GM21447 (cell line): ENCODE results near the gene CWF19L2.
"Not testable (repeated sequence)": the region's sequence is repeated elsewhere in the genome, so short reads cannot be mapped to it uniquely, and the experiment has no call there.

ENCODE experiments used
- ATAC-seq: cut with Tn5 transposase; IDR thresholded peaks from one replicate; pipeline ENCODE4 v1.9.1; 2021; ENCODE audit not compliant: unreplicated experiment

The CWF19L2 gene

DNA sequence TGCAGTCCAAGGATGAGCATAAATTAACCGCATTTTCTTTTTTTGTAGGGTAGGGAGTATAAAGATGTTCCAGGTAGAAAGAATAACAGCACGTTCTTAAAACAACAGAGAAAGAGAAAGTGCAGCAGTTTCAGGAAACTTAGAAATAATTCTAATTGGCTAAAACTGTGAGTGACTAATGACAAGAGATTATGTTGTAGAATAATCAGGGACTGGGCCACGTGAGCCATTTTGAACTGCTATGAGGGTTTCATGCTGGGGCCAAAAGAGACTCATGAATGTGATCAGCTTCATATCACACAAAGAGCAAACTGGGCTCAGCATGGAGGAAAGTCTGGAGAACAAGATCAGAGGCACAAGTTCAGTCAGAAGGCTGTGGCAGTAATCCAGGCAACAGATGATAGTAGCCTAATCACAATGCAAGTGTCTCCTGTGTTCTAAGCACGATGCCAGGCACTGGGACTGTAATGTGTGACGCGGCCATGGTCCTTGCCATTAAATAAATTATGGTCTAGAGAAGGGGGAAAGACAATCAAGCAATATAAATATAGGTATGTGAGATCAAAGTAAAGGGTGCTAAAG is 17.9 kb downstream of the CWF19L2 start:
- no peak for ATAC-seq

GRCh38 chr11:107438148-107438547 is 19.5 kb downstream of the CWF19L2 start:
- ATAC-seq, result no peak

DNA sequence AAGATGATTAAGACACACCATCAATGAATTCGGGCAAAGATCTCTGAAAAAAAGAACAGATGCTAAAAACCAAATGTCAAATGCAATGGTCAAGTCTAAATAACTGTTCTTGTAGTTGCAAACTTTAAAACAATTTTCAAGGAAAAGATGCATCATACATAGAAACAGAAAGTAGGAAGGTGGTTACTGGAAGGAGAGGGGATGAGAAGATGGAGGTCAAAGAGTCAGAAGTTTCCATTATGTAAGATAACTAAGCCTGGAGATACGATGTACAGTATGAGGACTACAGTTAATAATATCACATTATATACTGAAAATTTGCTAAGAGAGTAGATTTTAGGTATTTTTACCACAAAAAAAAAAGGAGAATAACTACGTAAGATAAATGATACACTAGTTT is 27.1 kb downstream of the CWF19L2 start:
- no peak for ATAC-seq

DNA sequence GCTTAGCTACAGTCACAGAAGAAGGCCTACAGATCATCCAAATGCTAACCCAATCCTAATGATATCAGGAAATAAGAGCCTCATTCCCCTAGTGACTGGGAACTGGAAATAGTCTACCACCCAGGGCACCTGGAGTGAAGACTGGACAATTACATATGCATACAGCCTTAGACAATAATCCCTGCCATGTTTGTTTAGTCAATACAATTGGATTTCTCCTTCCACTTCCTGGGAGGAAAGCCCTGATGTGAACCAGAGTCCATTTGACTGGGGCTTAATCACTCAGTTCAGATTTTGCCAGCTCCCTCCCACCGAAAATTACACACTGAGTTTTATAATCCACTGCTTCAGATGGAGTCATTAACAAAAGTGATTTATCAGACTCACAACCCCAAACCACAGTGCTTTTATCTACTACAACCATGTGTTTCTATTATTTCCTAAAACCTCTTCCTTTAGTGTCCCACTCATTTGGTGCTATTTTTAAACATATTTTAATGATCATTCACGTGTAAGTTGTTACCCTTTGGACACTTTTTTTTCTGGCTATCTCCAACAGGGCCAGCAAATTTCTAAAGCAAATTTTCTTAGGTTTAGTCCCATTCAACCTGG is 29.9 kb downstream of the CWF19L2 start:
- no peak for ATAC-seq

DNA sequence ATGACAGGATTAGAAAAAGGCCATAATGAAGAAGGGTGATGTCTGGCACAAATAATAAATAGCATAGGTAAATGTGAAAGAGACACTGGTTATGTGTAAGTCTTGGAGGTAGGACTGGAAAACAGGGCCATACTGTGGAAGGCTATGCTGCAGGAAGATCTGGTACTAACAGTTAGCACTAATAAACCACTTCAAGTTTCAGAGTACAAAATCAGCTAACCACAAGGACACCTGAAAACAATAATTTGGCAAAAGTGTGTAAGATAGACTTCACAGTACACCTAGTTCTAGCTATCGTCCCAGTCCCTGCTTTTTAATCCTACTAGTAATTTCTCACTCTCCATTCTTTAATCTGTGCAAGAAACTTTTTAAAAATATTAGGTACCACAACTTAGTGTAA is 44.3 kb downstream of the CWF19L2 start:
- ATAC-seq, result no peak

GRCh38 chr11:107408762-107409211 is 48.8 kb downstream of the CWF19L2 start:
- no peak for ATAC-seq

DNA sequence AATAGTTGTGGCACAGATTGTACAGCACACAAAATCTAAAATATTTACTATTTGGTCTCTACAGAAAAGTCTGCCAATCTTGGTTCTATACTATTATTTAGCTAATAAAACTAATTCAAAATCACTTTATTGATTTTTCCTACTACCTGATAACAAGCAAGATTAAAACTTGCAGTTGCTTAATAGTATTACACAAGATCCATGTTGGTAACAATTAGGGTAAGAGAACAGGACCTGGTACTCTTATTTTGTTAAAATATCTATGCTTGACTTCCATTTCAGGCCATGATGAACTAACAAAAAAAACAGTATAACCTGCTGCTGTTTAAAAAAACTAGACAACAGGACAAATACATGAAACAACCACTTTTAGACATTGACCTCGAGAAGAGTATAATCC is 52.4 kb downstream of the CWF19L2 start:
- no peak for ATAC-seq

GRCh38 chr11:107401131-107401530 is 56.5 kb downstream of the CWF19L2 start:
- ATAC-seq, result not testable (repeated sequence)

DNA sequence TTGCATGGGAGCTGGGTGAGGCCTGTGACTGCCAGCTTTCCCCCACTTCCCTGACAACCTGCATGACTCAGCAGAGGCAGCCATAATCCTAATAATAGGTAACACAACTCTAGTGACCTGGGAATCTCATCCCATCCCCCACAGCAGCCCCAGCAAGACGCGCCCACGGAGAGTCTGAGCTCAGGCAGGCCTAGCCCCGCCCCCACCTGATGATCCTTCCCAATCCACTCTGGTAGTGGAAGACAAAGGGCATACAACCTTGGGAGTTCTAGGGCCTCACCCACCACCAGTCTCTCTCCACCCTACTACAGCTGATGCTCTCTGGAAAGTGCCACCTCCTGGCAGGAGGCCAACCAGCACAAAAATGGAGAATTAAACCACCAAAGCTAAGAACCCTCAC is 60.3 kb downstream of the CWF19L2 start:
- no peak for ATAC-seq

- no peak for ATAC-seq
These were observed 65.0 kb downstream of the CWF19L2 start for GRCh38 chr11:107392611-107393010.

DNA sequence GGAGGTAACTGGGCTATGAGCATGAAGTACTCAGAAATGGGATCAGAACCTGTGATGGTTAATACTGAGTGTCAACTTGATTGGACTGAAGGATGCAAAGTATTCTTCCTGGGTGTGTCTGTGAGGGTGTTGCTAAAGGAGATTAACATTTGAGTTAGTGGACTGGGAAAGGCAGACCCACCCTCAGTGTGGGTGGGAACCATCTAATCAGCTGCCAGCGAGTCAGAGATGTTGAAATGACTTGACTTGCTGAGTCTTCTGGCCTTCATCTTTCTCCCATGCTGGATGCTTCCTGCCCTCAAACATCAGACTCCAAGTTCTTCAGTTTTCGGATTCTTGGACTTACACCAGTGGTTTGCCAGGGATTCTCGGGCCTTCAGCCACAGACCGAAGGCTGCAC is 66.9 kb downstream of the CWF19L2 start:
- not testable (repeated sequence) for ATAC-seq

GRCh38 chr11:107387666-107388065 is 70.0 kb downstream of the CWF19L2 start:
- no peak for ATAC-seq

DNA sequence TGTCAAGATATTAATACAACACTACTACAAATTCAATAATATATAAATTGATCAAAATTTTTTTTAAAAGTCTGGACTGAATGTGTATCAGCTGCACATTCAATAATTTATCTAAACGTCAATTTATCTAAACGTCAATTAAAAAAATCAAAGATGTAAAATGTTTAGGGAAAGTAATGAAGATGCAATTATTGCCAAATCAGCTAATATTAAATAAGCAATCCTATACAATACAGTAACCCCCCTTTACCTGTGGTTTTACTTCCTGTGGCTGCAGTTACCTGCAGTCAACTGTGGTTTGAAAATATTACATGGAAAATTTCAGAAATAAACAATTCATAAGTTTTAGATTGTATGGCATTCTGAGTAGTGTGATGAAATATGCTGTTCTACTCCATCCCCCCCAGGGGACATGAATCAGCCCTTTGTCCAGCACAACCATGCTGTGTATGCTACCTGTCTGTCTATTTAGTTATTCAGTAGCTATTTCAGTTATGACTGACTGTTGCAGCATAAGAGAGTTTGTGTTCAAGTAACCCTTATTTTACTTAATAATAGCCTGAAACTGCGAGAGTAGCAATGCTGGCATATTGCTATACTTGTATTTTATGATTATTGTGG is 72.2 kb downstream of the CWF19L2 start:
- no peak for ATAC-seq

- ATAC-seq, result no peak
These were observed 73.3 kb downstream of the CWF19L2 start for GRCh38 chr11:107384144-107384852.

DNA sequence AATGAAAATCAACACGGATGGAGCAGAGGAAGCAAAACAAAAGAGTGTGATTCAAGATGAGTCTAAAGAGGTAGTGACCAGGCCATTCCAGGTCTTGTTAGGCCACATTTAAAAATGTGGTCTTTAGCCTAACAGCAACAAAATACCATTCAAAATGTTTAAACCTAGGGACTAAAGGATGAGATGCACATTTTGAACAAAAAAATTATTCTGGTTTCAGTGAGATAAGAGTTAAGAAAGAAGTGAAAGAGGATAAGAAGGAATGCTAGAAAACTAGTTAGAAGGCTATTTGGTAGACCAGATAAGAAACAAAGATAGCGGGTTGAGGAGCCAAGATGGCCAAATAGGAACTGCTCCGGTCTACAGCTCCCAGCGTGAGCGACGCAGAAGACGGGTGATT is 85.2 kb downstream of the CWF19L2 start:
- ATAC-seq, result no peak

- ATAC-seq, result no peak
These were observed 87.2 kb downstream of the CWF19L2 start for GRCh38 chr11:107370390-107370789.

DNA sequence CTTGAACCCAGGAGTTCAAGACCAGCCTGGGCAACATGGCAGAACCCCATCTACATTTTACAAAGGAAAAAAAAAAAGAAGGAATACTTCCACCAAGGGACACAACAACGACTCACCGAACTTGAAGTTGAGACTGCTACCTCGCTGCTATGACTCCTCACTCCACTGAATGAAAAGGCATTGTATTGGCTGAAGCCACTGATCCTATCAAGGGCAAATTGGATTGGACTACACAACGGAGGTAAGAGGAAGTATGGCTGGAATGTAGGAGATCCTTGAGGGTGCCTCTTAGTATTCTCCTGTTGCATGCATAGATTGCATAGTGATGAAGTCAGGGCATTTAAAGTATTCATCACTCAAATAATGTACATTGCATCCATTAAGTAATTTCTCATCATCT is 97.9 kb downstream of the CWF19L2 start:
- ATAC-seq, result no peak

DNA sequence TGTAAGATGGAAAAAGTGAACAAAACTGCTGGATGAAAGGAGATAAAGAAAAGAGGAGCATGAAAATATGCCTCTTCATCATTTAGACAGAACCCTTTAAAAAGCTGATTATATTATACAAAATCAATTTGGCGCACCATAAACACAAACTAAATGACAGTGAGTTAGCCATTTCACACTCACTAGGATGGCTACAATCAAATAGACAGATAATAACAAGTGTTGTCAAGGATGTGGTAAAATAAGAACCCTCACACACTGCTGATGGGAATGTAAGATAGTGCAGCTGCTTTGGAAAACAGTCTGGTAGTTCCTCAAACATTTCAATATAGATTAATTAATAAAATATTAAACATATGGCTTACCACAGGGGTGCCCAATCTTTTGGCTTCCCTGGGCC is 99.7 kb downstream of the CWF19L2 start:
- ATAC-seq, result no peak

DNA sequence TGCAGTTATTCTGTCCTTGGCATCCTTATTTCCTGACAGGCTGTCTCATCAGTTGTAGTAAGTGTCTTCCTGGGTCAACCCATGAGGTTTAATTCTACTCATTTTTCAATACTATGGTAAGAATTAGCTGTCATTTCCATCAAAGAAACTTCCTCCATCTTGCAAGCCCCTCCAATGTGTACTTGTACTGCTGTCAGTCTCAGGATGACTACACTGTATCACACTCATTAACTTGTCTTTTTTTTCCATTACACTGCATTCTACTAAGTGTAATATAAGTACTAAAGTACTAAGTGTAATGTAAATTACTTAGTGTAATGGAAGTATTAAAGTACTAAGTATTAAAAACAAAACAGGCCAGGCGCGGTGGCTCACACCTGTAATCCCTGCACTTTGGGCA is 102.8 kb downstream of the CWF19L2 start:
- ATAC-seq, result no peak

- ATAC-seq, result no peak
These were observed 119.7 kb downstream of the CWF19L2 start for GRCh38 chr11:107337917-107338316.

GRCh38 chr11:107331728-107332127 is 125.9 kb downstream of the CWF19L2 start:
- ATAC-seq, result no peak

GRCh38 chr11:107329164-107329563 is 128.5 kb downstream of the CWF19L2 start:
- ATAC-seq, result no peak
